Tibial artery (tissue), 4 donors: ENCODE measurements around the gene NOS2.
"Not testable (repeated sequence)": the region's sequence is repeated elsewhere in the genome, so short reads cannot be mapped to it uniquely, and the experiment has no call there.

ENCODE experiments used
- DNase-seq, 2 donors: peaks; one replicate each; pipeline ENCODE4 v3.0.0-alpha.2; 2019
- H3K27ac ChIP-seq, 2 donors: fragments of 200-600 bp; sonication (generic) in 1 of 2; 1 replicate in 1 of 2; 2 replicates in 1 of 2; pipeline ENCODE4 v1.5.1; 2018 to 2019; ENCODE audit warnings: mild to moderate bottlenecking in 1 of 2
- H3K27me3 ChIP-seq, 2 donors: fragments of 200-600 bp; sonication (generic) in 1 of 2; one replicate each; pipeline versions ENCODE4 v1.5.1 to v1.6.0; 2016 to 2019
- H3K36me3 ChIP-seq, 3 donors: fragments of 200-600 bp; sonication (generic) in 2 of 3; one replicate each; pipeline ENCODE4 v1.5.1; 2016 to 2019; ENCODE audit warnings: mild to moderate bottlenecking in 2 of 3
- H3K4me1 ChIP-seq, 4 donors: fragments of 200-600 bp; sonication (generic) in 2 of 4; 1 replicate in 3 of 4; 2 replicates in 1 of 4; pipeline ENCODE4 v1.5.1; 2016 to 2019
- H3K4me3 ChIP-seq, 2 donors: fragments of 200-600 bp; sonication (generic) in 1 of 2; 1 replicate in 1 of 2; 2 replicates in 1 of 2; pipeline ENCODE4 v1.5.1; 2018 to 2019; ENCODE audit warnings: mild to moderate bottlenecking in 2 of 2
- H3K9me3 ChIP-seq, 3 donors: fragments of 200-600 bp; sonication (generic) in 1 of 3; one replicate each; pipeline ENCODE4 v1.5.1; 2016 to 2019
- intact Hi-C: fragments of 100-400 bp; cut with DNase I; formaldehyde crosslinking; loops from one replicate; pipeline ENCODE4 v1.15.0; 2023; ENCODE audit warnings: low total_unique reads
- TF ChIP-seq, protein P1 (sequence below), 2 experiments: fragments of 200-600 bp in 1 of 2; fragments of 450-650 bp in 1 of 2; IDR thresholded peaks; one replicate each; pipeline ENCODE4 v1.5.1; 2017 to 2019; ENCODE audit warnings: antibody characterized with exemption in 2 of 2, mild to moderate bottlenecking in 1 of 2, moderate library complexity in 1 of 2

The NOS2 gene

DNA sequence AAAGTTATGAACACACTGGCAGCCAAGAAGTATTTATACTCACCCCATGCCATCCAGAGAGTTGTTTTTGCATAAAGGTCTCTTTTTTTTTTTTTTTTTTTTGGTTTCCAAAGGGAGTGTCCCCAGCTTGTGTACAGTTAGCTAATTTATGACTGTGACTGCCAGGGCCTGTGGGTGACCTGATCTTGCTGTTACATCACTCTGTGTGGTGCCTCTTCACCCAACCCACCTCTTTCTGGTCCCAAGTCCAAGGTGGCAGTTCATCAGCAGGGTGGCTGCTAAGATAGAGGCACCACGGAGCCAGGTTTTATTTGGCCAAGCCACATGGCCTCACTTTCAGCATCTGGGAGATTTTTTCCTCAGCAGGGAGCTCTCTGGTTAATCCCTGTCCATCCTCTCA, at the start of gene NOS2:
Gene NOS2 (minus strand): TSS at position 8 of the 400 bp plus-strand sequence. CDS start 1,720 bp downstream, outside the sequence.
- Histone ChIP-seq H3K27ac (no peak within 1 kb of the TSS), H3K36me3 (no peaks in the 10 kb centered on the region), H3K27me3 (peaks cover 0 to 3% of the 10 kb centered on the region in 2 donors), H3K4me3 (no peak within 1 kb of the TSS), H3K9me3 (no peaks in the 10 kb centered on the region), H3K4me1 (peaks cover 0 to 2% (median under 1%) of the 10 kb centered on the region in 4 donors)
- no peak for DNase-seq
- intact Hi-C loops: loop anchor here (10.0 kb wide), 1 partner anchor 74 kb away; no protein-coding TSS in a partner anchor
- TF ChIP-seq, protein P1, sequence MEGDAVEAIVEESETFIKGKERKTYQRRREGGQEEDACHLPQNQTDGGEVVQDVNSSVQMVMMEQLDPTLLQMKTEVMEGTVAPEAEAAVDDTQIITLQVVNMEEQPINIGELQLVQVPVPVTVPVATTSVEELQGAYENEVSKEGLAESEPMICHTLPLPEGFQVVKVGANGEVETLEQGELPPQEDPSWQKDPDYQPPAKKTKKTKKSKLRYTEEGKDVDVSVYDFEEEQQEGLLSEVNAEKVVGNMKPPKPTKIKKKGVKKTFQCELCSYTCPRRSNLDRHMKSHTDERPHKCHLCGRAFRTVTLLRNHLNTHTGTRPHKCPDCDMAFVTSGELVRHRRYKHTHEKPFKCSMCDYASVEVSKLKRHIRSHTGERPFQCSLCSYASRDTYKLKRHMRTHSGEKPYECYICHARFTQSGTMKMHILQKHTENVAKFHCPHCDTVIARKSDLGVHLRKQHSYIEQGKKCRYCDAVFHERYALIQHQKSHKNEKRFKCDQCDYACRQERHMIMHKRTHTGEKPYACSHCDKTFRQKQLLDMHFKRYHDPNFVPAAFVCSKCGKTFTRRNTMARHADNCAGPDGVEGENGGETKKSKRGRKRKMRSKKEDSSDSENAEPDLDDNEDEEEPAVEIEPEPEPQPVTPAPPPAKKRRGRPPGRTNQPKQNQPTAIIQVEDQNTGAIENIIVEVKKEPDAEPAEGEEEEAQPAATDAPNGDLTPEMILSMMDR (IDR thresholded peaks at IDR 0.05): no peak

DNA sequence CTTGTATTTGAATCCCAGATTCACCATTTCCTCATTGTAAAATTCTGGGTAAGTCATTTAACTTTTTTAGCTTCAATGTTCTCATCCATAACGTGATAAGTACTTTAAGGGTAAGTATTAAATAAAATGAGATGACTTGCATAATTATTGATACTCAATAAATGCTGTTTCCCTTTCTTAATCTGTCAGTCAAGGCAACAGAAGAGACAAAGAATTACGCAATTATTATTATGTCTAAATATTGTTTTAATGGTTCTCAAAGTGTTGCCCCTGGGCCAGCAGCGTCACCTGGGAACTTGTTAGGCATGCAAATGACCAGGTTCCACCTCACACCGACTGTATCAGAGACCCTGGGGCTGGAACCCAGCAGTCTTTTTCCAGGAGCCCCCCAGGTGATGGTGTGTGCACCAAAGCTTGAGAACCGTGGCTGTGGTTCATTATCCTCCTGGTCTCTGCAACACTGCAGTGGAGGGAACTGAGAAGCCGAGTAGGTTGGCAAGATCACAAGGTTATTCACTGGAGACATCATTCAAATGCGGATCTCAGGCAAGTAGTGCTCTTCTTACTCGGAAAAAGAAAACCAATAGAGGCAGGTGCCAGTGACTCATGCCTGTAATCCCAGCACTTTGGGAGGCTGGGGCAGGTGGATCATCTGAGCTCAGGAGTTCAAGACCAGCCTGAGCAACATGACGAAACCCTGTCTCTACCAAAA, 49.3 kb upstream of the NOS2 start:
- intact Hi-C loops: no loop called here
- H3K36me3 ChIP-seq: no peaks in the 10 kb centered on the region
- H3K4me1 ChIP-seq: no peaks in the 10 kb centered on the region
- no peaks in the 10 kb centered on the region for H3K27me3 ChIP-seq
- no peak overlapping the region for H3K27ac ChIP-seq
- TF ChIP-seq, protein P1 (IDR thresholded peaks at IDR 0.05): no peak
- H3K4me3 ChIP-seq: no peak overlapping the region
- DNase-seq: no peak
- no peaks in the 10 kb centered on the region for H3K9me3 ChIP-seq

DNA sequence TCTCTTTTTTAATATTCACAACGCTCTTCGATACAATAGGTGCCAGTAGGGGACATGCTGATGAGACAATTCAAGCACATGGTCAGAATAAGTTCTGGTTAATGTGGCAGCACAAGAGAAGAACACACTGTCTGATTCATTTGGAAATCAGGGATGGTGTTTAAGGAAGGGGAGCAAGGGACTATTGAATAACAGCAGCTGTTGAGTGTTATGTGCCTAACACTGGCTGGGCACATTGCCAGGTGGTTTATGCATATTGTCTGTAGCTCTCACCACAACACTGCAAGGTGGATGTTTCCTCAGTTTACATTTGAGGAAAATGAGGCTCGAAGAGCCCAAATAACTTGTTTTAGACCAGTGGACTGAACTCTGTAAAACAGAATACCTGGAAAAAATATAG, 48.6 kb upstream of the NOS2 start:
- intact Hi-C loops: no loop called here
- Histone ChIP-seq H3K4me3 (no peak overlapping the region), H3K4me1 (no peaks in the 10 kb centered on the region), H3K27me3 (no peaks in the 10 kb centered on the region), H3K9me3 (no peaks in the 10 kb centered on the region), H3K27ac (no peak overlapping the region), H3K36me3 (no peaks in the 10 kb centered on the region)
- TF ChIP-seq, protein P1 (IDR thresholded peaks at IDR 0.05): no peak
- DNase-seq: no peak

DNA sequence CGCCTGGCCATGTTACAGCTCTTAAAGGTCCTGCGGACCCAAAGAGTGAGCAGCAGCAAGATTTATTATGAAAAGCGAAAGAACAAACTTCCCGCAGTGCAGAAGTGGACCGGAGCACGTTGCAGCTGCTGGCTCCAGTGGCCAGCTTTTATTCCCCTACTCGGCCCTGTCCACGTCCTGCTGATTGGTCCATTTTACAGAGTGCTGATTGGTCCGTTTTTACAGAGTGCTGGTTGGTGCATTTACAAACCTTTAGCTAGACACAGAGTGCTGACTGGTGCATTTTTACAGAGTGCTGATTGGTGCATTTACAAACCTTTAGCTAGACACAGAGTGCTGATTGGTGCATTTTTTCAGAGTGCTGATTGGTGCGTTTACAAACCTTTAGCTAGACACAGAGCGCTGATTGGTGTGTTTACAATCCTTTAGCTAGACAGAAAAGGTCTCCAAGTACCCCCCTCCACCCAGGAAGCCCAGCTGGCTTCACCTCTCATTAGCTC, 46.5 kb upstream of the NOS2 start:
- H3K9me3 ChIP-seq, DNase-seq, intact Hi-C loops, H3K27ac ChIP-seq, H3K4me1 ChIP-seq, H3K4me3 ChIP-seq, H3K27me3 ChIP-seq, H3K36me3 ChIP-seq: not testable (repeated sequence)

- TF ChIP-seq, protein P1 (IDR thresholded peaks at IDR 0.05): no peak
- no peak for DNase-seq
- no peak overlapping the region for H3K27ac ChIP-seq
- intact Hi-C loops: no loop called here
- no peaks in the 10 kb centered on the region for H3K4me1 ChIP-seq
- H3K27me3 ChIP-seq: no peaks in the 10 kb centered on the region
- no peak overlapping the region for H3K4me3 ChIP-seq
- H3K36me3 ChIP-seq: no peaks in the 10 kb centered on the region
- H3K9me3 ChIP-seq: no peaks in the 10 kb centered on the region
Observed at GRCh38 chr17:27846042-27846655, 45.8 kb upstream of the NOS2 start.
